Measurements from ENCODE around the gene LRRC15. TPM values are rescaled to one million over a fixed set of nuclear protein-coding genes. Genes with fewer than 3 reads are reported as not detected.

The LRRC15 gene
- polyA plus RNA-seq, 3 donors = not detected

- Histone ChIP-seq H3K79me2 (ENCODE audit: insufficient read depth, low read length) (no peaks in the 10 kb centered on the region), H3K4me3 (replicated peaks in 1 of 3; ENCODE audit: low read depth in 2 of 3, low read length in 3 of 3) (no peak overlapping the region), H3K4me1 (ENCODE audit: control insufficient read depth in 1 of 2, insufficient read depth in 2 of 2, low read length in 2 of 2) (no peaks in the 10 kb centered on the region), H3K36me3 (replicated peaks in 1 of 2; ENCODE audit: control insufficient read depth in 1 of 2, insufficient read depth in 2 of 2, low read length in 2 of 2) (no peaks in the 10 kb centered on the region), H3K9ac (ENCODE audit: insufficient read depth, low read length, poor library complexity, severe bottlenecking) (no peak overlapping the region), H3K27me3 (ENCODE audit: control insufficient read depth in 2 of 2, insufficient read depth in 2 of 2, low read length in 2 of 2) (peaks cover 23 to 47% of the 10 kb centered on the region in 2 donors), H3K27ac (ENCODE audit: low read depth in 1 of 2, low read length in 2 of 2) (no peak overlapping the region), H3K9me3 (replicated peaks in 1 of 2; ENCODE audit: control insufficient read depth in 1 of 2, insufficient read depth in 1 of 2, low read length in 2 of 2) (no peaks in the 10 kb centered on the region), H2AFZ (ENCODE audit: insufficient read depth, low read depth, low read length, poor library complexity, severe bottlenecking) (no peak overlapping the region), H4K20me1 (ENCODE audit: insufficient read depth, low read length) (no peaks in the 10 kb centered on the region), H3K4me2 (replicated peaks; ENCODE audit: extremely low read depth, low read length, poor library complexity, severe bottlenecking) (no peak overlapping the region)
- Mint-ChIP-seq H3K4me3 (no peak overlapping the region), H3K27ac (no peak overlapping the region), H3K36me3 (no peaks in the 10 kb centered on the region), H3K4me1 (peaks cover 11% of the 10 kb centered on the region), H3K27me3 (ENCODE audit: low read depth in 3 of 3) (peaks cover 50 to 63% (median 52%) of the 10 kb centered on the region in 3 donors), H3K9me3 (peaks cover 0 to 3% (median 0%) of the 10 kb centered on the region in 7 donors)
- TF ChIP-seq CTCF (IDR thresholded peaks at IDR 0.05) = no peak
- WGBS (ENCODE audit: insufficient coverage) = 0% methylated on average over 1 of the region's 8 CpGs
- intact Hi-C loops (cut with micrococcal nuclease) = no loop called here
- no peak for DNase-seq
Observed at GRCh38 chr3:194308601-194309449, 60.7 kb downstream of the LRRC15 start.

GRCh38 chr3:194307849-194308248 is 61.7 kb downstream of the LRRC15 start:
- no peaks in the 10 kb centered on the region for H3K36me3 ChIP-seq (replicated peaks in 1 of 2; ENCODE audit: control insufficient read depth in 1 of 2, insufficient read depth in 2 of 2, low read length in 2 of 2)
- H3K9me3 ChIP-seq (replicated peaks in 1 of 2; ENCODE audit: control insufficient read depth in 1 of 2, insufficient read depth in 1 of 2, low read length in 2 of 2) = no peaks in the 10 kb centered on the region
- Mint-ChIP-seq H3K27ac (no peak overlapping the region), H3K36me3 (no peaks in the 10 kb centered on the region), H3K4me3 (no peak overlapping the region), H3K27me3 (ENCODE audit: low read depth in 3 of 3) (peaks cover 40 to 53% (median 42%) of the 10 kb centered on the region in 3 donors), H3K9me3 (peaks cover 0 to 3% (median 0%) of the 10 kb centered on the region in 7 donors), H3K4me1 (peaks cover 11% of the 10 kb centered on the region)
- no peaks in the 10 kb centered on the region for H3K4me1 ChIP-seq (ENCODE audit: control insufficient read depth in 1 of 2, insufficient read depth in 2 of 2, low read length in 2 of 2)
- no peaks in the 10 kb centered on the region for H4K20me1 ChIP-seq (ENCODE audit: insufficient read depth, low read length)
- H3K27ac ChIP-seq (ENCODE audit: low read depth in 1 of 2, low read length in 2 of 2) = no peak overlapping the region
- peaks cover 16 to 42% of the 10 kb centered on the region in 2 donors for H3K27me3 ChIP-seq (ENCODE audit: control insufficient read depth in 2 of 2, insufficient read depth in 2 of 2, low read length in 2 of 2)
- H2AFZ ChIP-seq (ENCODE audit: insufficient read depth, low read depth, low read length, poor library complexity, severe bottlenecking) = no peak overlapping the region
- TF ChIP-seq CTCF (IDR thresholded peaks at IDR 0.05) = no peak
- no peak overlapping the region for H3K4me3 ChIP-seq (replicated peaks in 1 of 3; ENCODE audit: low read depth in 2 of 3, low read length in 3 of 3)
- no peaks in the 10 kb centered on the region for H3K79me2 ChIP-seq (ENCODE audit: insufficient read depth, low read length)
- 90% methylated on average over 4 of the region's 8 CpGs for WGBS (ENCODE audit: insufficient coverage)
- intact Hi-C loops (cut with micrococcal nuclease) = no loop called here
- DNase-seq = no peak
- no peak overlapping the region for H3K9ac ChIP-seq (ENCODE audit: insufficient read depth, low read length, poor library complexity, severe bottlenecking)
- no peak overlapping the region for H3K4me2 ChIP-seq (replicated peaks; ENCODE audit: extremely low read depth, low read length, poor library complexity, severe bottlenecking)

All from CD14-positive monocyte (primary cell).